Lower leg skin (tissue), 4 donors: Measurements from ENCODE around the gene EID1. TPM values are rescaled to one million over a fixed set of nuclear protein-coding genes. Genes with fewer than 3 reads are reported as not detected.

Experiments
- DNase-seq, 2 donors: peaks; one replicate each; pipeline ENCODE4 v3.0.0-alpha.2; 2019; ENCODE audit warnings: low spot score in 2 of 2
- H3K4me3 ChIP-seq: fragments of 200-600 bp; sonication (generic); 2 replicates; pipeline ENCODE4 v1.5.1; 2017; ENCODE audit warnings: mild to moderate bottlenecking, low read depth; ENCODE audit not compliant: poor library complexity, severe bottlenecking
- CTCF ChIP-seq, 3 donors: fragments of 450-650 bp; IDR thresholded peaks; one replicate each; pipeline ENCODE4 v1.5.1; 2016; ENCODE audit warnings: antibody characterized with exemption in 3 of 3, mild to moderate bottlenecking in 3 of 3, moderate library complexity in 2 of 3
- POLR2A ChIP-seq, 2 donors: fragments of 450-650 bp; IDR thresholded peaks; one replicate each; pipeline ENCODE4 v1.6.1; 2016 to 2017; ENCODE audit warnings: antibody characterized with exemption in 2 of 2, mild to moderate bottlenecking in 1 of 2, moderate library complexity in 1 of 2
- WGBS, 2 donors: methylation state at CpG; one replicate each; pipeline ENCODE4 v1.1.5; 2018; 5-methylcytosine and 5-hydroxymethylcytosine counted together
- intact Hi-C: fragments of 100-400 bp; cut with DNase I; formaldehyde crosslinking; loops from one replicate; pipeline ENCODE4 v1.15.0; 2023; ENCODE audit warnings: low total_unique reads
- total RNA-seq, 4 donors: library from RNA; depleted of rRNA; stranded (reverse); fragments of >200 nt; gene quantifications; one replicate each; pipeline ENCODE4 v1.1.0, GENCODE V29; 2016

The EID1 gene
- total RNA-seq, 4 donors from 2014 or later = 58.5 to 127 (median 78.4) TPM

GRCh38 chr15:48913141-48913540, 35.2 kb downstream of the EID1 start:
- no peak overlapping the region for H3K4me3 ChIP-seq
- 84 to 96% methylated on average over 4 of the region's 4 CpGs for WGBS, 2 donors
- intact Hi-C loops = no loop called here
- TF ChIP-seq POLR2A (IDR thresholded peaks at IDR 0.05) = no peak
- TF ChIP-seq CTCF (IDR thresholded peaks at IDR 0.05) = no peak
- no peak for DNase-seq

DNA sequence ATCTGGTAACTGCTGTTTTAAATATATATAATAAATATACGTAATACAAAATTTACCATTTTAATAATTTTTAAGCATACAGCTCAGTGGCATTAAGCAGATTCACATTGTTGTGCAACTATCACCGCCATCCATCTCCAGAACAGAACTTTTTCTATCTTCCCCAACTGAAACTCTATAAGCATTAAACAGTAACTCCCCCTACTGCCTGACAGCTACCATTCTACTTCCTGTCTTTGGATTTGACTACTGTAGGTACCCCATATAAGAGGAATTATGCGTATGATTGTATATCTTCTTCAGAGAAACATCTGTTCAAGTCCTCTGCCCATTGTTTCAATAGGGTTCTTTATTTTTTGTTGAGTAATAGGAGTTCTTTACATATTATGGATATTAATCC, 36.8 kb downstream of the EID1 start:
- intact Hi-C loops = no loop called here
- TF ChIP-seq POLR2A (IDR thresholded peaks at IDR 0.05) = no peak
- no peak for TF ChIP-seq CTCF (IDR thresholded peaks at IDR 0.05)
- no peak overlapping the region for H3K4me3 ChIP-seq
- DNase-seq = no peak
- 95 to 97% methylated on average over 3 of the region's 3 CpGs for WGBS, 2 donors

- no peak overlapping the region for H3K4me3 ChIP-seq
- TF ChIP-seq CTCF (IDR thresholded peaks at IDR 0.05) = no peak
- no peak for TF ChIP-seq POLR2A (IDR thresholded peaks at IDR 0.05)
- DNase-seq = no peak
- 41 to 47% methylated on average over 3 of the region's 3 CpGs for WGBS, 2 donors
- intact Hi-C loops = no loop called here
Measured at GRCh38 chr15:48915861-48916260, 37.9 kb downstream of the EID1 start.

DNA sequence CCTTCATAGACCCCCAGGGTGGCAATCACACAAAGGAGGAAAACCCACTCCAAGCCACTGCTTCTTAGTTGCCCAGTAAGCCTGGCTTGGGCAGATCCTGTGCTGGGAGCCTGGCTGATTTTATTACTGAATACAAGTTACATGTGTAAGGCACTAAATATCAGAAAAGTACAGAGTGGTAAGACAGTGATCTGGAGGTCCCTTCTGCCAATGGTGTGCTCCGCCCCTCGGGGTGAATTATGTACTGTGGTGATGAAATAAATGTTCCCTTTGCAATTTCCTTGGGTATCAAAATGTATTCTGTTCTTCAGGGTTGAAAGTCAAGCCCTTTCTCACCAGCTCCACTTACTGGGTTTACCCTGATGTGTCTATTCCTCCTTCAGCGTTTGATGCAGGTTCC, 38.8 kb downstream of the EID1 start:
- intact Hi-C loops = no loop called here
- 70 to 76% methylated on average over 3 of the region's 3 CpGs for WGBS, 2 donors
- no peak overlapping the region for H3K4me3 ChIP-seq
- DNase-seq = no peak
- TF ChIP-seq POLR2A (IDR thresholded peaks at IDR 0.05) (no peak), CTCF (IDR thresholded peaks at IDR 0.05) (no peak)

- 96% methylated on average over 2 of the region's 2 CpGs for WGBS, 2 donors
- TF ChIP-seq POLR2A (IDR thresholded peaks at IDR 0.05) (no peak), CTCF (IDR thresholded peaks at IDR 0.05) (no peak)
- intact Hi-C loops = no loop called here
- DNase-seq = no peak
- no peak overlapping the region for H3K4me3 ChIP-seq
Measured at GRCh38 chr15:48922046-48922445, 44.1 kb downstream of the EID1 start.
